T47D (cell line): ENCODE measurements around the gene CDH20.

Source experiments
- DNase-seq, 2 experiments: peaks; one replicate each; pipeline versions ENCODE4 v3.0.0 to v3.0.0-alpha.2; 2011 to 2012; ENCODE audit warnings: low read depth in 1 of 2, low spot score in 1 of 2
- JUND ChIP-seq: IDR thresholded peaks from 2 replicates; pipeline ENCODE4 v1.6.1; 2012; ENCODE audit warnings: low read depth
- in situ Hi-C: cut with HindIII; loops from 2 replicates; pipeline ENCODE4 v1.10.0; 2016; ENCODE audit warnings: low sequenced_read_pairs, low pct_unique_long_range_greater_than_20kb

CDH20 gene

DNA sequence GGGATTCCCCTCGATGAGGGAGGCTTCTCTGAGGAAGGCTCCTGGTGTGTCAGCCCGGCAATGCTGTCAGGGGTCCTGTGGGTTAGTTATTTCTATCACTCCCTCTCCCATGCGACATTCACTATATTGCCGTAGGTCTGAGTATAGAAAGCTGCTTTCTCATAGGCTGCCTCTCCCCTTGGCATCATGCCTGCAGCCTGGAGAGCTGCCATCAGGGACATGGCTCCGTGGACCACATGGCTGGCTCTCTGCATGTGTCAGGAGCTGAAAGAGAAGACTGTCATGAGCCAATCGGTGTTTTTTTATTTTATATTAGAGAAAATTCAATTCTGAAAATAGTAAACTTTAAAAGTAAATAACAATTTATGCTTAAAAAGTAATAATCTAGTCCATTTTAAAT is 198.0 kb downstream of the CDH20 start:
- in situ Hi-C loops: no loop called here
- no peak for DNase-seq
- TF ChIP-seq JUND: no peak

DNA sequence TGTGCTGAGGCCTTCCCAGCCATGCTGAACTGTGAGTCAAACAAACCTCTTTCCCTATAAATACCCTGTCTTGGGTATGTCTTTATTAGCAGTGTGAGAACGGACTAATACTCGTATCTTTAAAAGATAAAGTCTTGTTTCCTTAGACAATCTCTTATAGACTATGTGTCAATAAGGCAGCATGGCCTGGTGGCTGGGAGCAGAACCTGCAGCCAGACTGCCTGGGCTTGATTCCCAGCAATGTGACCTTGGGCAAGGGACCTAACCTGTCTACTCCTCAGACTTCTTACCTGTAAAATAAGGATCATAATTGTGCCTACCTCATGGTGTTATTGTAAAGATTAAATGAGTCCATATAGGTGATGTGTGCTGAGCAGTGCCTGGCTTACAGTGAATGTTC is 198.7 kb downstream of the CDH20 start:
- DNase-seq: no peak
- in situ Hi-C loops: no loop called here
- no peak for TF ChIP-seq JUND

DNA sequence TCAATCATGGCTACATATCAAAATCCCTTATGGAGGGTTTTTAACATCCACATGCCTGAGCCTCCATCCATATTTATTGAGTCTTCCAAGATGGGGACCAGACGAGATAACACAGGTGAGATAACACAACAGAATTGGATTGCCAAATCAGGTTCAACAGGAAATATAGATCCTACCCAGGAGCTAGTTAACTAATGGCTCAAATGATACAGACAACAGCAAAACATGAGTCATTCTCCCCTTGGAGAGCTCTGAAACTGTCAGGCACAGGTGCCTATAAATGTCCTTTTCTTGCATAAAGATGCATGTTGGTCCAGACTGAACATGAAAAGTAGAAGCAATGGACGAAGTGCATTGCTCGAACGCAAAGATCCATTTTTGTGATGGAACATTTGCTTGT is 202.2 kb downstream of the CDH20 start:
- TF ChIP-seq JUND: no peak
- DNase-seq: no peak
- in situ Hi-C loops: no loop called here

DNA sequence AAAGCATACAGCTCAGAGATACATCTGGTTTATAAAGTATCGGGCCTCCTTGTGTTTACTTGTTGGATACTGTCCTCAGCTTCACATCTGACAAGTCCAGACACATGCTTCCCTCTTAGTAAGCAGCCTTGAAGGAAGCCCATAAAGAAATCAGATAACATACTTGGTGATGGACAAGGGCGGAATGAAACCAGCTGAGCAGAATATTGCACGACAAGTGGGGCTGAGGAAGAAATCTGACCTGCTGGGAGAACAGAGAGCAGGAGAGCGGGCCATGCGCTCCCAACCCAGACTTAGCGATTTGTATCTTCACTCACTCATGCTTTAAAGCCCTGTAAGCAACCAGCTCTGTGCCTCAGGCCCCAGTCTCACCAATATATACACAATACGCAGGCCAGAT is 208.4 kb downstream of the CDH20 start:
- peak in 1 of 2 experiments; percentile 23 for DNase-seq
- TF ChIP-seq JUND: no peak
- in situ Hi-C loops: no loop called here

DNA sequence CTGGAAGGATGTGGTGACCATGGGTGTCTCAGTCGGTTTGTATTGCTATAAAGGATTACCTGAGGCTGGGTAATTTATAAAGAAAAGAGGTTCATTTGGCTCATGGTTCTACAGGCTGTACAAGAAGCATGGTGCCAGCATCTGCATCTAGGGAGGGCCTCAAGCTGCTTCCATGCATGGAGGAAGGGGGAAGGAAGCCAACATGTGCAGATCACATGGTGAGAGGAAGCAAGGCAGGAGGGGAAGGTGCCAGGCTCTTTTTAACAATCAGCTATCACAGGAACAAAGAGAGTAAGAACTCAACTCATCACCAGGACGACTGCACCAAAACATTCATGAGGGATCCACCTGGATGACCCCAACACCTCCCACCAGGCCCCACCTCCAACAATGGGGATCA is 209.4 kb downstream of the CDH20 start:
- in situ Hi-C loops: no loop called here
- TF ChIP-seq JUND: no peak
- DNase-seq: no peak

- in situ Hi-C loops: no loop called here
- no peak for TF ChIP-seq JUND
- no peak for DNase-seq
These were observed 210.3 kb downstream of the CDH20 start for GRCh38 chr18:61543518-61543917.

DNA sequence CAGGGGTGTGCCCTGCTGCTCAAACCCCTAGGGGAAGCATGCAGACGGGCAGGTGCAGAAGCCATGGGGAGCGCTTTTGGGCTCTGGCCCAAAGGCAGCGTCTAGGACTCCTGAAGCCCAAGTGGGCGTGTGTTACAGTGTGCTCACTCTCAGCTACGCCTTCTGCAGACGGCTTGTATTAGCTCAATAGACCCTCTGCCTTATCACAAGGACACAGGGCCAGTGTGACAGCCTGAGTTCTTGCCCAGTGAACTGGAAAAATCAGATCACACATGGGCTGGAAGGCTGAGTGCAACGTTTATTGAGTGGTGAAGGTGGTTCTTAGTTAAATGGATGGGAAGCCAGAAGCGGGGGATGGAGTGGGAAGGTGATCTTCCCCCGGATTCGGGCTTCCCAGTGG is 210.9 kb downstream of the CDH20 start:
- TF ChIP-seq JUND: no peak
- no peak for DNase-seq
- in situ Hi-C loops: no loop called here

DNA sequence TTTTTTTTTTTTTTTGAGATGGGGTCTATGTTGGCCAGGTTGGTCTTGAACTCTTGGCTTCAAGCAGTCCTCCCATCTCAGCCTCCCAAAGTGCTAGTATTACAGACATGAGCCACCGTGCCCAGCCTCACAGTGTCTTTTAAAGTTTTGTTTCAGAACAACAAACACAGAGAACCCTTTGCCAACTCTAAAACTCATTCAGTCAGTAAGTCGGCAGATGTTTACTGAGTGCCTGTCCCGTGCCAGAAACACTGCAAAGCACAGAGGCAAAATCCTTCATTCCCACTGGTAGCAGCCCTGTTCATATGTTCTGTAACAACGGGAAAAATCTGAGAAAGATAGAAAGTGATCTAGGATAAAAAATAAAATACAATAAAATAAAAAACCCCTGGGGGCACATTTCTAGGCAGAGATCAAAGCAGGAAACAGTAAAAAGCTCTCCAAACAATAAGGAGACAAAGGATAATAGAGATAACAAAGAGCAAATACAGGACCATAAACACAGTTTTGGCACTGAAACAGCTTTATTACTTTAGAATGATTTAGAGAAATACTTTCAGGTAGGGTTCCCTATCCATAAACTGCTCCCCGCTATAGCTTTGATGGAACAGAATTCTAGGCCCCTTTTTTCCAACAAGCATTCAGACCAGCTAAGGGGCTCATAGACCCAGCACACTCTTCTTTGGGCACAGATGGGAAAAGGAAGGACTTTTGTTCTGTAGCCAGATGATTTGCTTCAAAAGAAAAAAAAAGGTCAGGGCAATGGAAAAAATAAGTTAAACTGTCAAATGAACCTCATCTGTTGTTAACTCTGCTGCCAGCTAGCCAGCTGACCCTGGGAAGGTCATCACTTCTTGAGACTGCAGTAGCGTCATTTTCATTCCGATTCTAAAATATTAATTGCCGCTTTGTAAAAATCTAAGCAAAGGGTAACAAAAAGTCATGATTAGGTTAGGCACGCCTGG is 212.3 kb downstream of the CDH20 start:
- DNase-seq: peak in 1 of 2 experiments; percentile 12
- in situ Hi-C loops: no loop called here
- no peak for TF ChIP-seq JUND

DNA sequence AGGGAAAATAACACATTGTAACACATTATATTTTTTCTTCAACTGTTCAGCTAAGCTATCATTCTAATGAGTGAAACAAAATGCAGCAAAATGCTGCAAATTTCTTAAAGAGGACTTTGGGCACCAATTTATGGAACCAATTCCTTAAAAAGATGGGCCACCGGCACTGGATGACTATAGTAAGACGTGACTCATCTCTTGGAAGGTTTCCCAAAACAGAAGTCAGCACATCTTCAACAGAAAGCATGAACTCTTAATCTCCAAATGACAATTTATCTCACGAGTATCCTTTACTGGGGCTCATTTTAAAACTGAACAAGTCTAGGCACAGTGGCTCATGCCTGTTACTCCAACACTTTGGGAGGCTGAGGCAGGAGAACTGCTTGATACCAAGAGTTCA is 213.4 kb downstream of the CDH20 start:
- in situ Hi-C loops: no loop called here
- TF ChIP-seq JUND: no peak
- DNase-seq: no peak

DNA sequence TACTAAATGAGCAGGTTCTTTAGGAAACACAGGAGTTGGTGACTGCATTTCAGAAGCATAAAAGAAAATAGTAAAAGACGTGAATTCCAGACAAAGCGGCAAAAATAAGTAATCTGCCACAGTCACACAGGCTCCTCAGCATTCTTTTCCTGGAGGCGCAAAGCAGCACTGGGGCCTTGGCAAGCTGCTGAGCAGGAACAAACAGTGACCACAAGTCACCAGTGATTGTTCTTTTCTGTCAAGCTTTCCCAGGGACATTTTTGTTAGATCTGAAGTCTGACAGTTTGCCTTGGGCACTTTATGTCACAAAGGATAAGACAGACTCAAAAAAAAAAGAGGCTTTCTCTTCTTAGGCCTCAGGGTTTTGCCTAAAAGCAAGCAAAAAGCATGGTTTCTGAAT is 216.2 kb downstream of the CDH20 start:
- no peak for TF ChIP-seq JUND
- DNase-seq: peak in 1 of 2 experiments; percentile 41
- in situ Hi-C loops: no loop called here

DNA sequence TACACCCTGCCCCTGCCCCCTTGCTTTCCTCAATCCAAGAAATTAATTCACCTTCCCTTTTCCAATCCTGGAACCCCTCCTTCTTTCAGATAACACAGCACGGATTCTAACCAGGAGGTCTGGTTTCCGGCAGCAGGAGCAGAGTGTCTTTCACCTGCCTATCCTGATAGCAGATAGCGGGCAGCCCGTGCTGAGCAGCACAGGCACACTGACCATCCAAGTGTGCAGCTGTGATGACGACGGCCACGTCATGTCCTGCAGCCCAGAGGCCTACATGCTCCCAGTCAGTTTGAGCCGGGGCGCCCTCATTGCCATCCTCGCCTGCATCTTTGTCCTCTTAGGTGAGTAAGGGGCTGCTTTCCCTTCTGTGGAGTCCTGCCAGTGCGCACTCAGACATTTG is 216.7 kb downstream of the CDH20 start:
- in situ Hi-C loops: no loop called here
- DNase-seq: no peak
- TF ChIP-seq JUND: no peak

DNA sequence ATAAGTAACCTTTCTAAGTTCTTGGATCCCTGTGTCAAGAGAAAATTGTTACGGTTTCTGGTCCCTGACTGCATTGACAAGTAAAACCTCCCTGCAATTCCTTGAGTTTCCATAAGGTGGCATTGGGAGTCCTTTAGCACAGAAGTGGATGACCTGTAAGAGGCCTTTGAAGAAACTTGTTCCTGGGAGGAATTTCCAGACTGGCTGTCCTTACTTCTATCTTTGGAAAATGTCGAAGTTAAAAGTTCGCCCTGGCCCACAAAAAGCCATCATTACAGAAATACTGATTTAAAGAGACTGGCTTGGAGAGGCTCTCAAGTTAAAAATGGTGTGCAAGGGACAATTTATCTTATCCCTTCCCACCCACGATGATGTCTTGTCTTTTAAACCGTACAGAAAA is 218.4 kb downstream of the CDH20 start:
- in situ Hi-C loops: no loop called here
- TF ChIP-seq JUND: no peak
- DNase-seq: peak; percentile 72 to 80

DNA sequence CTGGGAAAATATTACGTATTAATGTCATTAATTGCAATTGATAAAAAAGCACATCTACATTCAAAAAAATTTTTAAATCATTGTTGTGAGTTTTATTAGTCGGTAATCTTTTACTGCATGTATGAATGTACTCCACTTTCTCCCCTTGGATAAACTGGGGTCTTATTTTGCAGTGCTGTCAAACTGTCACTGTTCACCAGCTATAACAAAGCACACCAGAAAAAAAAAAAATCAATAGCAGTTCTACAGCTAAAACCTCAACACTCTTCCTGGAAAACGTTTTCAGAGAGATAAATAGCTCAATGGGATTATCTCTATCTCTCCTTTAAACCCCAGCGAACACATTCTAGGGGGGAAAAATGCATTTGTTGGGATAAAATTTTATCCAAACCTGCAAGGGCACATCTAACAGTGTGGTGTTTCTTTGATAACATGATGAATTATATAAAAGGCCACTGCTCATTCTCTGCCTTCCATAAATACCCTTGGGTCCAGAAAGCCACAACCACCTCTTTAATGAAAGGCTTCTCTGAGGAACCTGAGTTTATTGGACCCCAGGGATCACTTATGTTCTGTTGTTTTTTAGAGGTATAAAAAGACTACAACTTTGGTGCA is 219.9 kb downstream of the CDH20 start:
- in situ Hi-C loops: no loop called here
- no peak for TF ChIP-seq JUND
- DNase-seq: no peak
